IPS-NIHi11 (cell line): ENCODE measurements around the gene ERCC6L2.

ENCODE experiments used
- DNase-seq: peaks from one replicate; pipeline ENCODE4 v3.0.0; 2012; ENCODE audit warnings: mixed read lengths, low spot score

ERCC6L2 gene, protein sequence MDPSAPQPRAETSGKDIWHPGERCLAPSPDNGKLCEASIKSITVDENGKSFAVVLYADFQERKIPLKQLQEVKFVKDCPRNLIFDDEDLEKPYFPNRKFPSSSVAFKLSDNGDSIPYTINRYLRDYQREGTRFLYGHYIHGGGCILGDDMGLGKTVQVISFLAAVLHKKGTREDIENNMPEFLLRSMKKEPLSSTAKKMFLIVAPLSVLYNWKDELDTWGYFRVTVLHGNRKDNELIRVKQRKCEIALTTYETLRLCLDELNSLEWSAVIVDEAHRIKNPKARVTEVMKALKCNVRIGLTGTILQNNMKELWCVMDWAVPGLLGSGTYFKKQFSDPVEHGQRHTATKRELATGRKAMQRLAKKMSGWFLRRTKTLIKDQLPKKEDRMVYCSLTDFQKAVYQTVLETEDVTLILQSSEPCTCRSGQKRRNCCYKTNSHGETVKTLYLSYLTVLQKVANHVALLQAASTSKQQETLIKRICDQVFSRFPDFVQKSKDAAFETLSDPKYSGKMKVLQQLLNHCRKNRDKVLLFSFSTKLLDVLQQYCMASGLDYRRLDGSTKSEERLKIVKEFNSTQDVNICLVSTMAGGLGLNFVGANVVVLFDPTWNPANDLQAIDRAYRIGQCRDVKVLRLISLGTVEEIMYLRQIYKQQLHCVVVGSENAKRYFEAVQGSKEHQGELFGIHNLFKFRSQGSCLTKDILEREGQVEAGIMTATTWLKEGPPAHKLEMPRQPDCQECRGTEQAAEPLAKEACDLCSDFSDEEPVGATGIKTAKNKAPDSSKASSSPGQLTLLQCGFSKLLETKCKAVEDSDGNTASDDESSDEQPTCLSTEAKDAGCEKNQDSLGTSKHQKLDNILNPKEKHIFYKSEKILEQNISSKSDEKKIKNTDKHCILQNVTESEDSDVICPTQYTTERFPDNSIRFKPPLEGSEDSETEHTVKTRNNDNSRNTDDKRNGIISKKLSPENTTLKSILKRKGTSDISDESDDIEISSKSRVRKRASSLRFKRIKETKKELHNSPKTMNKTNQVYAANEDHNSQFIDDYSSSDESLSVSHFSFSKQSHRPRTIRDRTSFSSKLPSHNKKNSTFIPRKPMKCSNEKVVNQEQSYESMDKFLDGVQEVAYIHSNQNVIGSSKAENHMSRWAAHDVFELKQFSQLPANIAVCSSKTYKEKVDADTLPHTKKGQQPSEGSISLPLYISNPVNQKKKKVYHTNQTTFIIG (N-terminal part only)

DNA sequence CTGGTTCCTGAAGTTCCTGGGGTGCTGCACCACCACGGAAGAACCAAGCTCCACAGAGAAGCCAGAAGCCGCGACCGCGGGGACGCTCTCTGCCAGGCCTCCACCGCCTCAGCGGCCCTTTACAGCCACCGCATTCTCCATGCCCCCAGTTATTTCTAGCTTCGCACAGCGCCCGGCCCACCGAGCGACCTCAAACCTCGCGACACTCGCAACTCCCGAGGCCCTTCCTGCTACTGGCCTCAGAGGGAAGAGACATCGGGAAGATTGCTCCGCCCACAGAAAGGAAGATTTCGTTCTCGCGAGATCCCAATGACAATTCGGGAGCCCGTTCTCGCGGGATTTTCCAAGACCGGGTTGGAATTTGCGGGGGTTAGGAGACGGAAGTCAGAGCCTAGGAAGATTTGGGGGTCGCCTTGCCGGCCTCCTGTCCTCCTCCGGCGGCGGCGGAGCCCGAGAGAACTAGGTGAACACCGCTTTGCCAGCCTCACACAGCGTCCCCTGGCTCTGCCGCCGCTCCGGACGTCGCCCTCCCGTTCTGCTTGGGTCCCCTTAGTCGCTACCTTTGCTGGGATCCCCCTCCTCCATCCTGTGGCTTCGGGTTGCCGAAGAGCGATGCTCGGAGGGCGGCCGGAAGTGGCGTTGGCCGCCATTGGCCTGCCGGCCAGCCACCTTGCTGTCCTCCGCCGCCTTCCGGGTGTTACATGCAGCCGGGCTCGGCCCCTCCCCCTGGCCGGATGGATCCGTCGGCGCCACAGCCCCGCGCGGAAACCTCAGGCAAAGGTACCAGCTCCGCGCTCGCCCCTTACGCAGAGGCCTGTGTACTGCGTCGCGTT lies at the start of gene ERCC6L2:
TSS of gene ERCC6L2 (plus strand) at position 387 of the 833 bp plus-strand sequence. CDS start at position 735, 348 bp downstream.
- peak; percentile 96 for DNase-seq

DNA sequence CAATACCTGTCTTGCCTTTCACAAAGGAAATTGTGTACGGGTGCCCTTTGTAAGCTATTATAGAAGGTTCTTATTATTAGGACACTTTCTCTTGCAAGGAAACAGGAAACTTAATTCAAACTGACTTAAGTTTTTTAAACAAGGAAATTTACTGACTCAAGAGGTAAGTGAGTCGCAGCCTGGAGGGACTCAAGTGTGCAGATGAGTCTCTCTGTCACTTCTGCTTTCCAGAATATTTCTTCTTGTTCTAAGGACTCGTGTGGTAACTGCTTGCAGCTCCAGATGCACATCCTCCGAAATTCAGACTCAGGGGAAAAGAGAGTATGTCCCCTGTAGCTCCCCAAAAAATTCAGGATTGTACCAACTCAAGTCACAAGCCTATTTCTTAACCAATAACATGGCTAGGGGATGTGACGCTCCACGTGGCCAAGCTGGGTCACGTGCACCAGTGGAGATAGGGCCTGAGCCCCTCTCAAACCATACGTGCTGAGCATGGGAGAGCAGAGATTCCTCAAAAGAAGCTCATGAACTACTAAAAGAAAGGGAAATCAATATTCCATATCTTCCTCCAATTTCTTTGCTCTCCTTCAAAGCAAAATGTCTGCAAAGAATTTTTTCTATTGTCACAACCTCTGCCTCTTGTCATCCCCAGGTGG lies 49.2 kb upstream of the ERCC6L2 start:
- no peak for DNase-seq

DNA sequence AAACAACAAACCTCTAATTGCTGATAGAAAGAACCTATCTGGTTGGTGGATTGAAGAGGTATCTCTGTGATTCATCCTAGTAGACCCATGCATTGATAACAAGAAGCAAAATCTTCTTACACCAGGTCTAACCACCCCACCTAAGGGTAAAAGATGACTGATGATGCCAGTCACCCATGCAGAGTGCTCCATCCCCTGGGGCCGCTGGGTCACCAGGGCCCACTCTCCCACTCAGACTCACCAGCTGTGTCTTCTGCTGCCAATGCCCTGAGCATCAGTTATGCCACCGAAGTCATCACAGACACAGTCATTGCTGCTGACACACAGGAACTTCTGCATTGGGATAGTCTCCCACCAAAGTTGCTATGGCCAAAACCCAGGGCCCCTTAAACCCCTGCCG lies 44.7 kb upstream of the ERCC6L2 start:
- no peak for DNase-seq

DNA sequence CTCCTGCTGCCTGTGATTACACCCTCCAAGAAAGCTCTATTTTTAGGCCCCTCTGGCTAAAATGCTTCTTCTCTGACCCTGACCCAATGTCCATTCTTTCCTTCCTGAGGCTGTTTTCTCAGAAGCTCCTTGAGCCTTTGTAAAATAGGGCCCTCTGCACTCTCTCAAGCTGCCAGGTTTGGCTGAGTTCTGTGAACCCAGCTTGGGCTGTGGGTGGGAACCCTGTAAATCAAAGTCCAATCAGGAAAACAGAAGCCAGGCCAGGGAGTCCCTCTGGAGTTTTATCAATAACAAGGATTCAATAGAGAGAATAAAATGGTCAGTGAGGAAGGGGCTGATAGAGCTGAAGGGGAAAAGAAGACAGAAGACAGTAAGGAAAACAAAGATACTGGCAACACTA lies 43.7 kb upstream of the ERCC6L2 start:
- DNase-seq, result no peak

DNA sequence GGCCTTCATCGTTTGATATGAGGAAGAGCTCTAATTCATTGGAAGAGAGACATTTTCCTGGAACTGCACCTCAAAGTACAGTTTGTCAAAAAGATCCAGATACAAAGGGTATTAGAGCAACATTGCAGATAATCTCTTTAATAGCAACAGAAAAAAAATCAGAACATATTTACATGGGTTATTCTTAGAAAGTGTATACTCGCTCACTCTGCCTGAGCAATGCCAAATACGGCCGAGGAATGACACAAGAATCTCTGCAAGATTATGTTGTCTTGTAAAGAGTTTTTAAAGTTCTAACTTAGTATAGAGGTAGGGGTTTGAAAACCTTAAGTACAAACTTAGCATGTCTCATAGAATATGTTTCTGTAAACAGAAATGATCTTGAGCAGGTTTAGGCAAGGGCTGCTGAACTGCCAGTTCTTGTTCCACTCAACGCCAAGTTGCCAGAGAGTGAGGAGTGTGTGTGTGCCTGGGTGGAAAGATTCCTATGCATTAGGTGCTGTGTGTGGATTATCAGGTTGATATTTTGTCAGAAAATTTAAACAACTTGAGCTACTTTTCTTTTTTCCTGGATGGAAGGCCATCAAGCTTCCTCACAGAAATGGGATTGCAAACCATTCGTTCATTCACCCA lies 41.8 kb upstream of the ERCC6L2 start:
- no peak for DNase-seq

DNA sequence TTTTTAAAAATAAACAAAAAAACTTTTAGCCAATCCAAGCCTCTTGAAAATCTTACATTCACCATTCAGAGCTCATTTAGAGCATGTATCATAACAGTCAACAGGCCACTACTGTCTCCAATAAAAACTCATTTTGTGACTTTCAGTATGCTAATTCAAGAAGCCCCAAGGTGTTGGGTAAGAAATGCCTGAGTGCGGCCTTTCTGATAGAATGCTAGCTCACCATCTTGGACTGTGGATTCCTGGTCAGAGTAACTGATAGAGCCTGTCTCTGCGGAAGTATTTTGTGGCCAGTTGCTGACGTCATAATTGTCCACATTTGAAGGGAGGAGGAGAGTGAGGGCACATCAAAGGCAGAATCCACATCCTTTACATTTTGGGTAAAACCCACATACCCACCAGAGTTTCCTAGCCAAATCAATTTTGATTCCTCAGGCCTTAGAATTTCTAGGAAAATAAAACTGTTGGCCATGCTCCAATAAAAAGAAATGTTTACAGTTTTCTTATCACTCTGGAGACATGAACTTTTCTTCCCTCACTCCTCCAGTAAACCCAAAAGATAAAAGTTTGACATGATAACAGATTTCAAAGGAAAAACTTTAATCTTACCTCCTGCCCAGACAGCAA lies 41.1 kb upstream of the ERCC6L2 start:
- DNase-seq, result no peak

DNA sequence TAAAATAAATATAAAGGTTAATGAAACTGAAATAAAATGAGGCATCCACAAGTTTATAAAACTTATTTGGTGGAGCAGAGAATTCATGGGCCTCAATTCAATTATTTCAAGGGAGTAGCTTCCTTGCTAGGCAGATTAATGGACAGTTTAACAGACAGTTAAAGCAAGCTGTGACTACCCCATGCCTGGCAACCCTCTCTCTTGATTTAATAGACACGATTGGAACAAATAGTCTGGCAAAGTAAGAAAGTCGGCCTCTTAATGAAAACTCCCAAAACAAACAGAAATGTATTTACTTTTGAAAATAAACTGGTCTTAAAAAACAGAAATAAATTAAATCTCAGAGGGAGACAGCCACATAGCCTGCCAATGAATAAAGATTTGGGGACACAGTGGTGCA lies 40.1 kb upstream of the ERCC6L2 start:
- DNase-seq, result no peak

DNA sequence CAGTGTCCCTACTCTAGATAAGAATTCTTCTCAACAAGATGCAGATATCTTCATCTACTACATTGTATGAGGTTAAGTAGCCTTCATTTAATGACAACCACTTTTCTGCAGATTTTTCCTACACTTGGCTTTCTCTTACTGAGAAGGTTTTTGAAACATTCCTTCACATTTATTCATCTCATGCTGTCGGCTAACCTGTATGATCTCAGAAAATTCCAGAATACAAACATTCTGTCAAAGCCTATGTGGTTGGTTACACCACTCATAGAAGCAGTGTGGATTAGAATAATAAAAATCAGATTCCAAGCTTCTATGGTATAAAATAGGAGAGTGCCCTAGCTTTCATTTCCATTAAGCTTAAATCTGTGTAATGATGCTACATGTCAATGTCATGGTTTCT lies 39.4 kb upstream of the ERCC6L2 start:
- DNase-seq, result no peak

DNA sequence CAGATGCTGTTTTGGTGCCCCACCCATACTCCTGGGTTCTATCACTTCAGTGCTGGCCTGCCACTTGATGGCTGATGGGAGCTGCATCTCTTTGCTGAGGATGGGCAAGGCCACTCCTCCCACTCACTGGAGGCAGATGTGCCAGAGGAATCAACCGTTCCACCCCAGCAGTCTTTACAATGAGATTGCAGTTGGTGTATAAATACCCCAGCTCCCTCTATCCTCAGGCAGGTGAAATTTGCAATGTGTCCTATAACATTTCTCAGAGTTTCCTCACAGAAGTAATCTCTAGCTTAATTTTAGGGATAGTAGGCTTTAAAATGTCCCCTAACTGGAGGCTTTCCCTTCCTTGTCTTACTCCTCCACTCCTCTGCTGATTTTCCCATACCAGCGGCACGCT lies 36.5 kb upstream of the ERCC6L2 start:
- no peak for DNase-seq

DNA sequence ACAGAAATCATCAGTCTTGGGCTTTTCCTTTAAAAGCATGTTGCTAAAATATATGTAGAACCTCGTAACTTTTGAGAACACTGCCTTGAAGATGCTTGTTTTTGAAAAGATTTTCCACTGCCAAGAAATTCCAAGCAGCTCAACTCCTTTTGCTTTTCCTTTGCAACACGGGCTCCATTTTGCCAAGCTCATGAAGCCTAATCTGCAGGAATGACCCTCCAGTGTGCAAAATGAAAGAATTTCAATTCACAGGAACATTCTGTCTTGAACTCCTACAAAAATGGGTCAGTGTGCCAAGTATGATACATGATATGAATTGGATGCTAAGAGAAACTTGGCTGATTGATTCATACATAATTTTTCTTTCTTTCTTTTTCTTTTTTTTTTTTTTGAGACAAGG lies 35.4 kb upstream of the ERCC6L2 start:
- DNase-seq, result no peak

DNA sequence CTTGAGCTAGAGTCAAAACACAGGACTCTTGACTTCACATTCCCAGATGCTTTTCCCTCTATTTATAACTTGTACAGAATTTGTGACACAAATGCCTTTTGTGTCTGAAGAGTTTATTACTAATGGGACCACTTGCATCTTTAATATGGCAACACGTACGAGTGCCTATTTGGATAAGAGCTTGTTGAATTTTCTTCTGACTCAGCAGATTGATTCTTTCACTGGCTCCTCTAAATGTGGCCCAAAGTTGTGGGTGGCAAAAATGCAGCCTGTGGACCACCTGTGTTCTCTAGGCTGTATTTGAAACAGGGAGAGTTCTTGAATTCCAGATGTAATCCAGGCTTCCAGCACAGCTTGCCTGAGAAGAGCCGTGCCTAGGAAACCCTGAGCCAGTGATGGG lies 34.1 kb upstream of the ERCC6L2 start:
- DNase-seq, result no peak

DNA sequence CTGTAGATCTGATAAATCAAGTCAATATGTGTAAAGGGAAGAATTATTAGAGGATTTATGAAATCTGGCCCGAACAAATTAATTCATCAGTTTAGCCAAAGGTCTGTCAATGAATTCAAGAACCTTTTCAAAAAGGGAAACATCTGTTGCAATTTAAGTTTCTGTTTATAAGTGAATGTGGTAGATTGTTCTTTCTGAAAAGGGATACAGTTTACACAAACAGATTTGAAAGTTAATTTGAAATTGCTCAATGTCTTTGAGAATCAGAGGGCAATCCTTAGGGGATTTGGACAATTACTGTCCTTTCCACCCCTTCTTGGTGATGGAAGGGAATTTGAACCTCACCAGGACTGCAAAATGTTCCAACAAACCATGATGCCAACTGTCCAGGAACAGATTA lies 29.7 kb upstream of the ERCC6L2 start:
- DNase-seq, result no peak

DNA sequence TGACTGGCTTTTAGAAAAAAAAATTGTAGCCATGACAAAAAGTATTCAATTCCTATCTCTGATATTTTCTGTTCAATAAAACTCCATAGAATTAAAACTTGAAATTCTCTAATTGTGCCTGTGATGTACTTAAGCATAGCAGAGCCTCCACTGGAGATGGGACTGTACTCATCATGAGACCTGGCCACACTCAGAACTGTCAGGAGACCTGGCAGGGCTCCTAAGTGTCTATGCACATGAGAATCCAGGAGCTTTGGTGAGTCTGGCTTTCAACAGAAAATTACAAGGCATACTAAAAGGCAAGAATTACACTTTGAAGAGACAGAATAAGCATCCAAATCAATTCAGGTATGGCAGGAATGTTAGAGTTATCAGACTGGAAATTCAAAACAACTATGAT lies 26.7 kb upstream of the ERCC6L2 start:
- no peak for DNase-seq

DNA sequence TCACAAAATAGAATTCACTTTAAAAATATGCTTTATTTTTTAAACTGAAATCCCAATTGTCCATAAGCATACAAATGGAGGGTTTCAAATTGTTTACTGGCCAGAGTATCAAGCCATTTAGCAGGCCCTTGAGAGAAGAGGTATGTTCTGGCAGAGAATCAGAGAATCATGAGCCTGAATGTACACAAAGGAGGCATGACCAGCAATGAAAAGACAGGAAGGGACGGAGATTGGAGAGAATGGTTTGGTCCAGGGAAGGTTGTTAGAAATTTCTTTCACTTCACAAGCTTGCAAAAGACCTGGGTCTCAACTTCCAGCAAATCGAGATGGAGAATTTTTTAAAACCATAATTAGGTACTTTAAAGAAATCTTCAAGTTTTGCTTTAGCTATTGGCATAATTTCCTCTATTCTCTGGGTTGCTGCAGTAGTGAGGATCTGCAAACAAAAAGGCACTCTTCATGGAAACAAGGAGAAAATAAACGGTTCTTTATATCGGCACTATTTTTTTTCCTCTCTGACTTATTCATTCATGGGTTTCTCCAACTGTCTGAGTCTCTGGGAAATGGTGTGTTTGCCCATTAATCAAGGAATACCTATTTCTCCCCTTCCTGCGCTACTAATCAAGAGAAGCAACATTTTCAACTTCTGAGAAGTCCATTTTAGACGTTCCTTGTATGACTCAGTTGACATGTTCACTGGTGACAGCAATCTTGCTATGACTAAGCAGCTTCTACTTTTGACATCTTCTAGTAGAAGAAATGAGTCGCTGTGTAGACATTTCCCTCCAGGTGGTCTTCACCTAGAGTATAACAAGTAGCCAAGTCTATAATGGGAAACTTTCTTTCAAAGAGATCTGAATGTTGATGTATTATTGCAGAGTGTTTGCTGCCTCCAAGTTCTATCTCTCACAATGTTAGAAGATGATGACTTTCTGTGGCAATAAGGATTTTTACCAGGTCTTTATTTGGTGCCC lies 23.1 kb upstream of the ERCC6L2 start:
- DNase-seq, result no peak

DNA sequence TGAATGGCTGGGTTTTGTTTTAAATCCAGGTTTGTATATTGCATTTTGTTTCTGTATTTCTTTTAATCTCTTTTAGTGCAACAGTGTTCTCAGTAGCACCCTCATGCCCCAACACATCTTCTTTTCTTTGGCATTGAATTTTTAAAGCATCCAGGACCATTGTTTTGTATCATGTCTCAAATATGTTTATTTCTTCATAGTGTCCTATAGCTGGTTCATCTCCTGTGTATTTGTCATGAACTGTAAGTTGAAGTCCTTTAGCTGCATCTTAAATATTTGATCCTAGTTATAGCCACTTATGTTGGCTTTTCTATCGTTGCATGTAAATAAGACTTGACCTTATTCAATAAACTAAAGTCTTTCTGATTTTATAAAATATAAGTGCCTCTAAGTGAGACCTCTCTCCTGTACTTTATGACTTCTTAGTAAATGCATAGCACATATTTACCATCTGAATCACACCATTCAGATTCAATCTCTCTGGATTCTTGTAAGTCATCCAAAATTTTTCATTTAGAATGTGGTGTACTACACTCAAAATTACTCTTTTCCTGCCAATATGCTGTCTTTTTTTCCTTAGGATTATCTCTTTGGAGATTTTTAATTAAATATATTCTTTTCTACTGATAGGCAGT lies 21.0 kb upstream of the ERCC6L2 start:
- DNase-seq, result no peak

DNA sequence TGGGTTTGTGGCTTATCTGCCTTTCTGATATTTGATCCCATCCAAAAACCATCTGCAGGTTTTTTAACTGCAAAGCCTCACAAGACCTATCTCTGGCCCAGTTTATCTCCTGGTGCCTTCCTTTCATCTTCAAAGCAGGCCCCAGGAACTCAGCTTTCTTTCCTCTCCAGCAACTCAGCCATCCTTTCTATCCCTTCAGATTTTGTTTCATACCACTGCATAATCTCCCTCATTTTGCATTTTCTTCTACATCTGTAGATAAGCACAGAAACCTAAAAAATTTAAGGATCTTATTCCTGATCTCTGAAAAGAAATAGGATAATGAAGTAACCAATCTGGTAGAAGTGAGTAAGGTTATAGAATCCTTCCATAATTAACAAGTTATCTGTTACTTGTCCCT lies 19.5 kb upstream of the ERCC6L2 start:
- no peak for DNase-seq

DNA sequence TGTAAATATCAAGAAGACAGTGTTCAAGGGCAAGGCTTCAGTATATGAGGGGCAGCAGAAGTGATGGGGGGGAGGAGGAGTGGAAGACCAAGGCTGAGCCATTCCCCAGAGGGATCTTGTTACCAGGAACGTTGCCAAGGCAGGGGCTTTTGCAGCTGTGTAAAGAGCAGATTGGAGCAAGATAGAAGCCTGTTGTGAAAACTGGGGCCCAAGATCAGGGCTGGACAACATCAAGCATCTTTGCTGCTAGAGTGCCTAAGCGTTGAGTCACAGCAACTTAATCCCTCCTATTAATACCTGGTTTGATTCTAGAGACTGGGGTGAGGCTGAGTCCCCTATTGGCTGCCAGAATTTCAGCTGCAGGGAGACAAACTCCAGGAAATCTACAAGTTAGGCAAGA lies 18.4 kb upstream of the ERCC6L2 start:
- no peak for DNase-seq

DNA sequence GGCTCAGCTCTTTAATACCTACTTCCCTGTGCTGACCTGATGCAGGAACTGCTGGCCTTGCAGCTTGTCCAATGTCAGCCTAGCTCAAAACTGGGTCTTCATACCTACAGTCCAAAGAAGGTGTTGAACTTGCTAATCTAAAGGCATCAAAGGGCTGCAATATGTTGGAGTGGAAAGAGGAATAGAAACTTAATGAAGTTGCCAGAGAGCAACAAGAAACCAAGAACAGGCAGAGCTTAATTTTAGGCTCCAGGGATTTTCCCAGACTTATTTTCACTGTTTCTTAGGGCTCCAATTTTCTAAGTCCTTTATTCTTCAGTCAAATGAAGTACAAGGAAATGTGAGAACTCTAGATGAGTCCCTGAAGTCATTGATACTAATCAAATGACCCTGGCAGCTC lies 17.6 kb upstream of the ERCC6L2 start:
- DNase-seq, result no peak
